Measurements from ENCODE around the gene MPST.

Gene MPST

DNA sequence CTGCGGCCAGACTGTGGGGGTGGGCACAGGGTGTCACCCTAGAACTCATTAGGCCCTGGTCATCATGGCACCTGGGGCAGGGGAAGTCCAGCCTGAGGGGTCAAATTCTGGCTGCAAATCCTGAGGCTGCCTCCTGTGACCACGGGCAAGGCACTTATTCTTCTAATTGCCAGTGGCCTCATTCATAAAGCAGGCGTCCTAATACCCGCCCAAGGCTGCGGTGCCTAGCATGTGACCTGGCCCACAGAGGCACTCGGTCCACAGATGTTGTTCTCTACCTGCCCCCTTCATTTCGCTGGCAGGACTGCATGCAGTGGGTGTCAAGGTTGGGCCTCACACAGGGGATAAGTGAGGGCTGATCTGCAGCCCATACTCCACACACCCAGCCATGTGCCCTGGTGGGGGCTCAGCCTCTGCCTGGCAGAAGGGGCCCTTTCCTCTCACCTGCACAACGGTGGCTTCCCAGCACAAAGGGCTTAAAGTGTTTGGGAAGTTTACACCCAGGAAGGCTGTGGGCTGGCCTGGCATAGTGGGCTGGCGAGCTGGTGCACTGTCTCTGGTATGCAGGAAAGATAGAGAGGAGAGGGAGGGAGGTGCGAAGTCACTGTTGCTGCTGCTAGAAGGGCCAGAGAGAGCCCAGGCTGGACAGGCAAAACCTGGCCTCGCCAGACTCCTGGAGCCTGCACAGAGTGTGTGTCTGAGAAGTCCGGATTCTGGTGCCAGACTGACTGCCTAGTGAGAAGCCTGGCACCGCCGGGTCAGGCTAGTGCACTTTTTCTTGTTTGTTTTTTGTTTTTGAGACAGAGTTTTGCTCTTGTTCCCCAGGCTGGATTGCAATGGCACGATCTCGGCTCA, 3.2 kb downstream of the MPST start:
- no peak for DNase-seq (ENCODE audit: low read depth in 2 of 2)

DNA sequence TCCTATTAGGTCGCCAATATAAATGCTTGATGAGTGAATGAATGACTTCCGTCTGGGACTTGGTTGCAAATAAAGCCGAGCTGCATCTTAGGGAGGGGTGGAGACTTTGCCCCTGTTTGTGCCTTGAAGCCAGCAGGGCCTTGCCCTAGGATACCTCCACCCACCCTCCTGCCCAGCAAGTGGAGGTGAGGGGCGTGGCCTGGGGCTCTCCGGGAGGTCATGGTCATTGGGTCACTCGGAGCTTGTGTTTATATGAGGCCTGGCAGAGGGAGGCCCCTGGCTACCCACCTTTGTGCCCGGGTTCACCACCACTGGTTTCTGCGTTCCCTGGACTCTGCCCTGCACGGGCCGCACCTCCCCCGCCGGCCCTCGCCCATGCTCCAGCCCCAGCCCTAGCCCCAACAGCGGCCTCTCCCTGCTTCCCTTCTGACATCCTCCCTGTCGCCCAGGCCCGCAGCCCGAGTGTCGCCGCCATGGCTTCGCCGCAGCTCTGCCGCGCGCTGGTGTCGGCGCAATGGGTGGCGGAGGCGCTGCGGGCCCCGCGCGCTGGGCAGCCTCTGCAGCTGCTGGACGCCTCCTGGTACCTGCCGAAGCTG, 4.3 kb downstream of the MPST start:
- no peak for DNase-seq (ENCODE audit: low read depth in 2 of 2)

DNA sequence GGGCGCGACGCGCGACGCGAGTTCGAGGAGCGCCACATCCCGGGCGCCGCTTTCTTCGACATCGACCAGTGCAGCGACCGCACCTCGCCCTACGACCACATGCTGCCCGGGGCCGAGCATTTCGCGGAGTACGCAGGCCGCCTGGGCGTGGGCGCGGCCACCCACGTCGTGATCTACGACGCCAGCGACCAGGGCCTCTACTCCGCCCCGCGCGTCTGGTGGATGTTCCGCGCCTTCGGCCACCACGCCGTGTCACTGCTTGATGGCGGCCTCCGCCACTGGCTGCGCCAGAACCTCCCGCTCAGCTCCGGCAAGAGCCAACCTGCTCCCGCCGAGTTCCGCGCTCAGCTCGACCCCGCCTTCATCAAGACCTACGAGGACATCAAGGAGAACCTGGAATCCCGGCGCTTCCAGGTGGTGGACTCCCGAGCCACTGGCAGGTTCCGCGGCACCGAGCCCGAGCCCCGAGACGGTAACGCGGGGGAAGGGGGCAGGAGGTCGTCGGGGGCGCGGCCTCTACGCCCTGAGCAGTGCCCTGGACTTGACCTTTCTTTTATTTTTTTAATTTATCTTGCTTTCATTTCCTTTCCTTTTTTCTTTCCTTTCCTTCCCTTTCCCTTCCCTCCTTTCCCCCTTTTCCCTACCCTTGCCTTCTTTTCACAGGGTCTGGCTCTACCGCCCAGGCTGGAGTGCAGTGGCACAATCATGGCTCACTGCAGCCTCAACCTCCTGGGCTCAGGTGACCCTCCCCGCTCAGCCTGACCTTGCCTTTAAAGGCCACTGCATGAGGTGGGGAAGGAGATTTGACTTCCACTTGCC, 5.0 kb downstream of the MPST start:
- no peak for DNase-seq (ENCODE audit: low read depth in 2 of 2)

DNA sequence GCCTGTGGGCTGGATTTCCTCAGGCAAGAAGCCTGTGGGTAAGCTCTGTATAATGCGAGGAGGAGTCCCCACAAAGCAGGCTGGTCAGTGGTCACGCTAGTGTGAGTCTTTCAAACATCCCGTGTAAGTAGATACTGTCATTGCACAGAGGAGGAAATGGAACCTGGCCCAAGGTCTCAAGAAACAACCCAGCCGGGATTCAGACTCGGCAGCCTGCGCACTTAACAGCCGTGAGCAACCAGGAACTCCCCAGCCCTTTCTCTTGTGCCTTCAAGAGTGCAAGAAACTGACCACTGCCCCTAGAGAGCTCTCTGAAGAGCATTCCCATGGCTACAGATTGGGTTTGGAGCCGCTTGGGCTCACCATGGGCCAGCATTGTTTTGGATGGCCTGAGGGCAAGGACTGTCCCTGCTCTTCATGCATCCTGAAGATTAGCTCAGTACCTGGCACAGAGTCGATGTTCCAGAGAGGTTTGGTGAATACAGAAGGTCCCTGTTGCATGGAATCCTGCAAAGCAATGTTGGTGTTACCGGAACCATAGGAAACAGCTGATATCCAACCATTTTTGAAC, 6.0 kb downstream of the MPST start:
- DNase-seq (ENCODE audit: low read depth in 2 of 2) = no peak

DNA sequence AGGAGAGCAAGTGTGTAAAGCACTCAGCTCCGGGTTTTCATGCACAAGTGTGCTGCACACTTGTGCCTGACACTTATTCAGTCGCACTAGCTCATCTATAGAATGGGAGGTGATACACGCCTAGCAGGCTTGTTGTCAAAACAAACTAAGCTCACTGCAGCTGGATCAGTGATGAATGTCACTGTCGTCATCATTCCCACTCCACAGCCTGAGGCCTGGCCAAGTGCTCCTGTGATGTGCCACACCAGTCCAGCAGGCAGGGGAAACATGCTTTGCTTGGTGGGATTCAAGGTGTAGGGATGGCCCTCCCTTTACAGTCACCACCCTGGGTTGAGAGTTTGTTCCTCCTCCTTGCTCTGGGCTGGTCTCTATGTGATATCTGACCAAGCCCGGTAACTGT, 6.8 kb downstream of the MPST start:
- no peak for DNase-seq (ENCODE audit: low read depth in 2 of 2)

DNA sequence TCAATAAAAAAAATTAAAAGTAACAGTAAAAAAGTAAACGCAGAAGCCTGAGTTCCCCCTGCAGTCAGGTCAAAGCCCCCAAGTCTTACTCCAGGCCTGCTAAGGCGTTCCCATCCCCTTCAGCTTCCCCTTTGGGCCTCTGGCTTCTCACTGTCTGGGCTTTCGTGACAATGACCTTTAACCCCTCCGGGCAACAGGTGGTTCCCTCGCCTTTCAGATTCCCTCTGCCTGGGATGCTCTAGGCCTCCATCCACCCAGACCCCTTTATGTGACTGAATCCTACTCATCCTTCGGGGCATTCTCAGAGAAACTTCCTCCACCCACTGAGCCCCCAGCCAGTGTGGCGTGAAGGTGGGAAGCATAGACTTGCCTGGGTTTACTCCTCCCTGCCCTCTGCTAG, 8.0 kb downstream of the MPST start:
- DNase-seq (ENCODE audit: low read depth in 2 of 2) = no peak

DNA sequence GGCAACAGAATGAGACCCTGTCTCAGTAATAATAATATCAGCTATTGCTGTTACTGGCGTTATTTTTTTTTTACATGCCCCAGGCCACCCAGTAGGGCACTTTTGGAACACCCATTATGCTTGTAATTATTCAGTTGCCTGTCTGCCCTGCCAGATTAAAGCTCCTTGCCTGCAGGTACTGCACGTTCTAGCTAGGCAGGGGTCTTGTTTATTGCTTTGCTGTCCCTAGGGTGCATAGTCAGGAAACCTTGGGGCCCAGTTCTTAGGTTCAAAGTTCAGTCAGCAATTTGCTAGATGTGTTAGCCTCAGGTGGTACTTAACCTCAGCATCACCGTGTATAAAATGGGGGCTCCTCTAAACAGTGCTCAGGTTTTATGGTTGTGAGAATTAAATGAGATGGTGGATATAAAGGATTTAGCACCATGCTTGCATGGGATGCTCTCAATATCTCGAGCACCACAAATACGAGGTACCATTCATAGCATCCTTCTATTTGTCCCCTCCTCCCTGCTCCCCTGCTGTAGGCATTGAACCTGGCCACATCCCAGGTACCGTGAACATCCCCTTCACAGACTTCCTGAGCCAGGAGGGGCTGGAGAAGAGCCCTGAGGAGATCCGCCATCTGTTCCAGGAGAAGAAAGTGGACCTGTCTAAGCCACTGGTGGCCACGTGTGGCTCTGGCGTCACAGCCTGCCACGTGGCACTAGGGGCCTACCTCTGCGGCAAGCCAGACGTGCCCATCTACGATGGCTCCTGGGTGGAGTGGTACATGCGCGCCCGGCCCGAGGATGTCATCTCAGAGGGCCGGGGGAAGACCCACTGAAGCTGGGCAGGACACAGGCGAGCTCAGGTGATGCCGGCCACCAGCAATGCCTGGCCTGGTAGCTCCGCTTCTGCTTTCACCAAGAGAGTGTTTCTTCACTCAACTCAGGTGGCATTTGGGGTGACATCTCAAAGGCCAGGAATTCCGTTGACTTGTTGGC, 9.4 kb downstream of the MPST start:
- DNase-seq (ENCODE audit: low read depth in 2 of 2) = no peak

DNA sequence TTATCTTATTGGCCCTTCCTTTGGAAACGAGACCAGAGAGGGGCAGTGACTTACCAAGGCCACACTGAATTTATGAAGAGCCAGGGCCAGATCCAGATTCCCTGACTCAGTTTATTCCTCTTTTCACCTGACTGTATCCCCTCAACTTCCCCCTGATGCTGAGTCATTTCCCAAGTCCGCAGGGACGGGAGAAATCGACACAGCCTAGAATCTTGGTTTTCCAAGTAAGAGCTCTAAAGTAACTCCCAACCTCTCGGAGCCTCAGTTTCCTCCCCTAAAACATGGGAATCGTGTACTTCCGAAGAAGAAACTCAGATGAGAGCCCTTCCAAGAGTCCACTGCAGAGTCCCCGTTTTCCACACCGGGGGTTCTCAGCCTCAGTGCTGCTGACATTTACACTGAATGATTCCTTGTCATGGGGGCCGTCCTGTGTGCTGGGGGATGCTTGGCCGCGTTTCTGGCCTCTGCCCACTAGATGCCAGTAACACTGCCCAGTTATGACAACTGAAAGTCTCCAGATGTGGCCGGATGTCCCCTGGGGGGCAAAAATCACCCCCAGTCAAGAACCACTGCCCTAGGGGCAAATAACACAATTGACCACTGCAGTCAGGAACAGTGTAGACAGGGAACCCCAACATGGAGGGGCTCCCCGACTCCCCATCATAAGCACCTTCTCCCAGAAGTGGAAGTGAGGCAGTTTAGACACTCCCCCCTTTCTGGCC, 11.2 kb downstream of the MPST start:
- DNase-seq (ENCODE audit: low read depth in 2 of 2) = no peak

DNA sequence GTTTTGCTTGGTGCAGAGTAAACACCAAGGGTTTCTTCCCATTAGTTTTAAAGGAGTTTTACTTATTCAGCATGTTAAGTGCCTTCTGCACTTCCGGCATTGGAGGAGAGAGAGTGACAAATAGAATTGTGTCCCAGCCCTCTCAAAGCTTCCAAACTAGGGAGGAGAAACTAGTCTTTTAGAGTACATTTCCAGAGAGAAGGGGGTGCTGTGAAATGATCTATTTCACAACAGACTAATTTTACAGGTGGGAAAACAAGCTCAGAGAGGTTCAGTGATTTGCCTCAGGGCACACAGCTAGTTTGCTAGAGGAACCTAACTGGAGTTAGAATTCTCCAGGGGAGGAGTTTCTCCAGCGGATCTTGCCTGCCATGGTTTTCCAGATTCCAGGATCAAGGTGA, 12.6 kb downstream of the MPST start:
- no peak for DNase-seq (ENCODE audit: low read depth in 2 of 2)

DNA sequence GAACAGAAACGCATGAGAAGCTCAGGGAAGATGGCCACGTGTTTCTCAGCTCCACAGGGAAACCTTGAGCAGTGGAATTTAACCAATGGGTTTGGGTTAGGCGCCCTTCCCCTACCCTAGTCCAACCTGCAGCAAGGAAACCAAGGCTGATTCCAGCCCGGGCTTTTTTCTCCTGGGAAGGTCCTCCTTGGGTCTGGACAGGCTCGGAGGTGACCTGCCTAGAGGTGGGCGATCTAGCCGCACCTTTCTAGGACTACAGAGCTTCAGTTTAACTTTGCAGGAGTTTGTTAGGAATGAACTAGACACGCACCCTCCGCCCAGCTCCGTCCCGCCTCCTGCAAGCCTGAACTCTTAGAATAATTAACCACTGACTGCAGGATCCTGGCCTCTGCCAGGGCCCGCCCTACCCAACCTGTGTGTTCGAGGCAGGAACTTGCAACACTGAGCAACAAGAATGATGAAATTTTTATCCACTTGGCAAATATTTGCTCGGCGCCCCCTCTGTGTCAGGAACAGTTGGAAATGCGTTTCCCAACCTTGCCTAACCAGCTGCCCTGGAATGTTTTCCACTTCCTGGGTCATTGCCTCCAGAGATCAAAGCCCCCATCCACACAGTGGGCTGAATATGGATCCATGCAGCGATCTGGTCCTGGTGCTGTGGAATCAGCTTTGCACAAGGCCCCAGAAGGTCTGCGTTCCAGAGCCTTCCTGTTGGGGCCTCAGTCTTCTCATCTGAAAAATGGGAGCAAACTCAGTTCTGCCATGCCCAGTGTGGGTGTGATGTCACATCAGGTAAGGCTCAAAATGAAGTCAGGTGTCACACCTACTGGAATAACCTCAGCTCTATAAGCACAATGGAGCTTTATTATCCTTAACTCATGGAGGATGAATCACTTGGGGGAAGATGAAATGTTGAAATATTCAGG, 13.3 kb downstream of the MPST start:
- no peak for DNase-seq (ENCODE audit: low read depth in 2 of 2)

DNA sequence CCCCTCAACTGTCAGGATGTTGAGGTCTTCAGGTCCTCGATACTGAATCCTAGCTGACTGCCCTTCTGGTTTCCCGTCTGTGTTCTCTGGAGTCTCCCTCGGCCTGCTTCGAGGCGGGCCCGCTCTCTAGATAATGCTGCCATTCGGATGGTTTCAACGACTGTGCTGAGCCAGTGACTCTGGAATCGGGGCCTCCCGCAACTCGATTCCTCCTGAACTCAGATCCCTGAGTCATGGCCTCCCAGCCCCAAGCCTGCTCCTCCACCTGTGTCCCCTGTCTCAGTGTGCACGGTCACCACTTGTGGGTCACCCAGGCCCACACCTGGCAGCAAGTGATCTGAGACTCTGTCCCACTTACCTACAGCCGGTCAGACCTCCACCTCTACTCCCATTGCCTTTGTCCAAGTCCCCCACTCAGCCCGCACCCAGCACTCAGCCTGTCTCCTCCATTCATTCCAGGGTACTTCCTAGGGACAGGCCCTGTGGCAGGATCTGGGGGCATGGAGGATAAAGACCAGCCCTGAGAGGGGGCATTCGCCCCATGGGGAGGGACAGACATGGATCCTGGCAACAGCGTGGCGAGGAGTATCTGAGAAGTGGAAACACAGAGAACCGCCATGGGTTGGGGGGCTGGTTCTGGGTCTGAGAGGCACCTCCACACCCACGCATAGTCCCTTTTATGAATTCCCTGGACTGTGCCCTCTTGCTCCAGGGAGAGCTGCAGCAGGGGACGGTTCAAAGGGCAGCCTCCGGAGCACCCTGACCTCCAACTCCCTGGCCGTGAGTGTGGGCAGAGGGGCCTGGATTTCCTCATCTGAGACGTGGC, 14.3 kb downstream of the MPST start:
- no peak for DNase-seq (ENCODE audit: low read depth in 2 of 2)

DNA sequence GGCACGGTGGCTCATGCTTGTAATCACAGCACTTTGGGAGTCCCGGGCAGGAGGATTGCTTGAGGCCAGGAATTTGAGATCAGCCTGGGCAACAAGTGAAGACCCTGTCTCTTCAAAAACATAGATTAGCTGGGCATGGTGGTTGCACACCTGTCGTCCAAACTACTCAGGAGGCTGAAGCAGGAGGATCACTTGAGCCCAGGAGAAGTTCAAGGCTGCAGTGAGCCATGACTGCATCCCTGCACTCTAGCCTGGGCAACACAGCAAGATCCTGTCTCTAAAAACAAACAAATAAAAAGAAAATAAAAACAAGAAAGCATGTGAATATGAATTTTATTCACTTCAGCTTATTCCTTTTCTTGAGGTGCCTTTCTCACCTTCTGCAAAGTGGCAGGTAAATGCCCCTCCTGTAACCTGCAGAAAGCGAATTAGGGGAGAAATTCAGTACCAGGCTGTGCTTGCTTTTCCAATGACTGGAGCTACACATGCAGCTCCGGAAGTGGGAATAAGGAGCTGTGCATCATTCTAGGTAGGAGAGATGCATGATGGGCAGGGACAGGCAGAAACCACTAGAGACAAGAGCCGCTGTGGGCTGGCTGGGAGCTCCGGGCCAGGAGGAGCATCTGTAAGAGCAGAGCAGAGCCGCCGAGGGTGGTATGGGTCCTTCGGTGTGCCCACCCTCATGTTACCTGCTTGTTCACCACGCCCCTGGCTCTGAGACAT, 17.3 kb downstream of the MPST start:
- no peak for DNase-seq (ENCODE audit: low read depth in 2 of 2)

DNA sequence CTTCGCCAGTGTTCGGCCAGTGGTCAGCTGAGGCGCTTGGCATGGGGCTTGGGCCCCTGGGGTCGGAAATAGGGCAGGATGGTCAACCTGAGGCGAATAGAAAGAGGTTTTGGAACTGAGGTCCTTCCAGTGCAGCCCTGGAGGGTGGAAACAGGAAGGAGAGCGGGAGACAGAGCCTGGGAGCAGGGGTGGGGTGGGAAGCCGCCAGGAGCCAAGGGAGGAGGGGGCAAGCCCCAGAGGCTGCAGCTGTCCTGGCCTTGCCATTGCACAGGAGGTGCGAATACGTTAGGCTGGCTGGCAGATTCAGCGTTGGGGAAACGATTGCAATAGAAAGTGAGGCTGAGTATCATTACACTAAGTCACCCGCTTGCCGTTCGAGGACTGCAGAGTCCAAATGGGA, 18.1 kb downstream of the MPST start:
- no peak for DNase-seq (ENCODE audit: low read depth in 2 of 2)

DNA sequence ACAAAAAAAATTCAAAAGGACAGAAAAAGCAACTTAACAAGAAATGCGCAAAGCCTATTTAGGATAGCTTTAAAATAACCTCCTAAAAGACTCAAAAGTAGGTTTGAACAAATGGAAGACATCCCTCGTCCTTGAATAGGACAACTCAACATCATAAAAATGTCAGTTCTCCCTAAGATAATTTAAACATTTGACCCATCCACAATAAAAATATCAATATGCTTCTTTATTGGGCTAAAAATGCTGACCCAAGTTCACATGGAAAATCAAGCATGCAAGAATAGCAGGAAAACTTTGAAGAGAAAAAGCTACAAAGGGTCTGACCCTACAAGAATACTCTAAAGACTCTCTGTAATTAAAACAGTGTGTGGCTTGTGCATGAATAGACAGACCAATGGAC, 19.9 kb downstream of the MPST start:
- no peak for DNase-seq (ENCODE audit: low read depth in 2 of 2)

DNA sequence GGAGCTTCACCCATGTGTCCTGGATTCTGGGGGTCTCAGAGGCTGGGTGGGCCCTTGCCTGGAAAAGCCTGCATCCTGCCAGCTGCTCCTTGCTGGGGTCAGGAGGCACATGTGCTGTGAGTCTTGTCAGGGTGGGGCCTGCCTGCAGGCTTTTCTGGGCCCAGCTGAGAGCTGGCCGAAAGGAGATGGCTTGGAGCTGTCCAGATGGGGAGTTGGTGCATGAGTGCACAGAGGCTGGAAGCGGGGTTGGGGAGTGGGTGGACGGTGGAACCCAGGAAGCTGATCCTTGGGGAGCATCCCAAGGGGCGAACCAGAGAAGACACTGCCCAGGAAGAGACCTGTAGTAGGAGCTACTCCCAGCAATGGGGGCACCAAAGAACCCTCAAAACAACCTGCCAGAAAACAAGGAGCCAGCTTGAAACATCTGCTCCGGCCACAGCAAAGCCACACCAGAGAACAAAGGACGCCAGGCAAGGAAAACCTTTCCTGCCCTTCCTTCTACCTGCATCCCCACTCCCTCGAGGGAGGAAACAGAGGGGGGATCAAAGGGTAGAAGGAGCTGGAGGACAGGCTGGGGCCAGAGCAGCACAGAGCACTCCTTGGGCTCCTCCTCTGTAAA, 23.8 kb downstream of the MPST start:
- DNase-seq (ENCODE audit: low read depth in 2 of 2) = no peak

DNA sequence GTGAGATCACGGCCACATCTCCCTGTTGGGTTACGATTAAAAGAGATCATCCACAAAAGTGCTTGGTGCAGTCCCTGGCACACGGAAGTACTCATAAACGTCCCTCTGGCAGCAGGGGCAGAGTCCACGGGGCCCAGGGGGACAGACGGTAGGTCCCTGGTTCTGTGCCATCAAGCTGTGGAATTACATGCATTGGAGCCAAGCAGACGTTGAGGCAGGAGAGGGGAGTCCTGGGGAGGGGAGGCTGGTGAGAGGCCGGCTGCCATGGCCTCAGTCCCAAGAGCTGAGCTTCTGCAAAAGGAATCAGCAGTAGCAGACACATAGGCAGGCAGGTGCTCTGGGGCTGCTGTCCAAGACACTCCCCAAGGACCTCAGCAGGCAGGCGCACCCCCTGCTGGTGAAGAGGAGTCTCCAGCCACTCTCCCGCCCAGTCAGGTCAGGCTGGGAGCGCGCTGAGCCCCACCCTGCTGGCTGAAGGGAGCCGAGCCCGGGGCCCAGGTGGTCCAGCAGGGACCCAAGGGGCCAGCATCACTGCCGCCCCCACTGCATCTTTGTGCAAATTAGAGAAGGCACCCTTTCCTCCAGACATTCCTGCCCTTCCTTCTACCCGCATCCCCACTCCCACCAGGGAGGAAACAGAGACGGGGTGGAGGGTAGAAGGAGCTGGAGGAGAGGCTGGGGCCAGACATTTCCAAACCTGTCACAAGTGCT, 24.4 kb downstream of the MPST start:
- DNase-seq (ENCODE audit: low read depth in 2 of 2) = peak; percentile 38 to 56
